ENCODE data around the gene IMPDH2.

Gene IMPDH2

DNA sequence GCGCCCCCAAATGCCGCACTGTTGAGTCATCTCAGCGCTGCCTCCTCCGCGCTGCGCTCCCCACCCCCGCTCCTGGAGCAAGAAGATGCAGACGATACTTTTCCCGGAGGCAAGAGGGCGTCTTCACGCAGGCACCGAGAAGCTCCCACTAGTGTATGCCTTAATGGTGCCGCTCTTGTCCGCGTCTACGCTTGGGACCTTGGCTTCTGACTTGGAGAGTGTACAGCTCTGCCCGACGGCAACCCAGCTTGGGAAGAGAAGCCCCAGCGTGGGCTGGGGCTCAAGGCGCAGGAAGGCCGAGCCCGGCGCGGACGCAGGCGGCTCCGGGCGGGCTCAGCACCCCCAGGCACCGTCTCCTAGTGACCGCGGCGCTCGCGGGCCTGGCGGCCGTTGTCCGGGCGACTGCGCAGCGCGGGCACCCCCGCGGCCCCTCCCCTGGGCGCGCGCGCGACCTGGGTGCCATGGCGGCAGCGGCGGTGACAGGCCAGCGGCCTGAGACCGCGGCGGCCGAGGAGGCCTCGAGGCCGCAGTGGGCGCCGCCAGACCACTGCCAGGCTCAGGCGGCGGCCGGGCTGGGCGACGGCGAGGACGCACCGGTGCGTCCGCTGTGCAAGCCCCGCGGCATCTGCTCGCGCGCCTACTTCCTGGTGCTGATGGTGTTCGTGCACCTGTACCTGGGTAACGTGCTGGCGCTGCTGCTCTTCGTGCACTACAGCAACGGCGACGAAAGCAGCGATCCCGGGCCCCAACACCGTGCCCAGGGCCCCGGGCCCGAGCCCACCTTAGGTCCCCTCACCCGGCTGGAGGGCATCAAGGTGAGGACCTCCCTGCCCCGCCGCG is 39.2 kb downstream of the IMPDH2 start, which contains the start of gene P4HTM (continued):
- TF ChIP-seq, protein P1, sequence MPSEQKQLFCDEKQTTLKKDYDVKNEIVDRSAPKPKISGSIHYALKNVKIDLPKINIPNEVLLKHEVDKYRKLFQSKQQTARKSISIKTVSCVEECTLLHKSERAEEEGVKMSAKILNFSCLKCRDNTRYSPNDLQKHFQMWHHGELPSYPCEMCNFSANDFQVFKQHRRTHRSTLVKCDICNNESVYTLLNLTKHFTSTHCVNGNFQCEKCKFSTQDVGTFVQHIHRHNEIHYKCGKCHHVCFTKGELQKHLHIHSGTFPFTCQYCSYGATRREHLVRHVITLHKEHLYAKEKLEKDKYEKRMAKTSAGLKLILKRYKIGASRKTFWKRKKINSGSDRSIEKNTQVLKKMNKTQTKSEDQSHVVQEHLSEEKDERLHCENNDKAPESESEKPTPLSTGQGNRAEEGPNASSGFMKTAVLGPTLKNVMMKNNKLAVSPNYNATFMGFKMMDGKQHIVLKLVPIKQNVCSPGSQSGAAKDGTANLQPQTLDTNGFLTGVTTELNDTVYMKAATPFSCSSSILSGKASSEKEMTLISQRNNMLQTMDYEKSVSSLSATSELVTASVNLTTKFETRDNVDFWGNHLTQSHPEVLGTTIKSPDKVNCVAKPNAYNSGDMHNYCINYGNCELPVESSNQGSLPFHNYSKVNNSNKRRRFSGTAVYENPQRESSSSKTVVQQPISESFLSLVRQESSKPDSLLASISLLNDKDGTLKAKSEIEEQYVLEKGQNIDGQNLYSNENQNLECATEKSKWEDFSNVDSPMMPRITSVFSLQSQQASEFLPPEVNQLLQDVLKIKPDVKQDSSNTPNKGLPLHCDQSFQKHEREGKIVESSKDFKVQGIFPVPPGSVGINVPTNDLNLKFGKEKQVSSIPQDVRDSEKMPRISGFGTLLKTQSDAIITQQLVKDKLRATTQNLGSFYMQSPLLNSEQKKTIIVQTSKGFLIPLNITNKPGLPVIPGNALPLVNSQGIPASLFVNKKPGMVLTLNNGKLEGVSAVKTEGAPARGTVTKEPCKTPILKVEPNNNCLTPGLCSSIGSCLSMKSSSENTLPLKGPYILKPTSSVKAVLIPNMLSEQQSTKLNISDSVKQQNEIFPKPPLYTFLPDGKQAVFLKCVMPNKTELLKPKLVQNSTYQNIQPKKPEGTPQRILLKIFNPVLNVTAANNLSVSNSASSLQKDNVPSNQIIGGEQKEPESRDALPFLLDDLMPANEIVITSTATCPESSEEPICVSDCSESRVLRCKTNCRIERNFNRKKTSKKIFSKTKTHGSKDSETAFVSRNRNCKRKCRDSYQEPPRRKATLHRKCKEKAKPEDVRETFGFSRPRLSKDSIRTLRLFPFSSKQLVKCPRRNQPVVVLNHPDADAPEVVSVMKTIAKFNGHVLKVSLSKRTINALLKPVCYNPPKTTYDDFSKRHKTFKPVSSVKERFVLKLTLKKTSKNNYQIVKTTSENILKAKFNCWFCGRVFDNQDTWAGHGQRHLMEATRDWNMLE (tag by site-specific recombination; conservative IDR thresholded peaks at IDR 0.05; ENCODE audit: low read depth): no peak
- TF ChIP-seq ZFP69B (tag by site-specific recombination; IDR thresholded peaks at IDR 0.05): no peak
- TF ChIP-seq, protein P2, sequence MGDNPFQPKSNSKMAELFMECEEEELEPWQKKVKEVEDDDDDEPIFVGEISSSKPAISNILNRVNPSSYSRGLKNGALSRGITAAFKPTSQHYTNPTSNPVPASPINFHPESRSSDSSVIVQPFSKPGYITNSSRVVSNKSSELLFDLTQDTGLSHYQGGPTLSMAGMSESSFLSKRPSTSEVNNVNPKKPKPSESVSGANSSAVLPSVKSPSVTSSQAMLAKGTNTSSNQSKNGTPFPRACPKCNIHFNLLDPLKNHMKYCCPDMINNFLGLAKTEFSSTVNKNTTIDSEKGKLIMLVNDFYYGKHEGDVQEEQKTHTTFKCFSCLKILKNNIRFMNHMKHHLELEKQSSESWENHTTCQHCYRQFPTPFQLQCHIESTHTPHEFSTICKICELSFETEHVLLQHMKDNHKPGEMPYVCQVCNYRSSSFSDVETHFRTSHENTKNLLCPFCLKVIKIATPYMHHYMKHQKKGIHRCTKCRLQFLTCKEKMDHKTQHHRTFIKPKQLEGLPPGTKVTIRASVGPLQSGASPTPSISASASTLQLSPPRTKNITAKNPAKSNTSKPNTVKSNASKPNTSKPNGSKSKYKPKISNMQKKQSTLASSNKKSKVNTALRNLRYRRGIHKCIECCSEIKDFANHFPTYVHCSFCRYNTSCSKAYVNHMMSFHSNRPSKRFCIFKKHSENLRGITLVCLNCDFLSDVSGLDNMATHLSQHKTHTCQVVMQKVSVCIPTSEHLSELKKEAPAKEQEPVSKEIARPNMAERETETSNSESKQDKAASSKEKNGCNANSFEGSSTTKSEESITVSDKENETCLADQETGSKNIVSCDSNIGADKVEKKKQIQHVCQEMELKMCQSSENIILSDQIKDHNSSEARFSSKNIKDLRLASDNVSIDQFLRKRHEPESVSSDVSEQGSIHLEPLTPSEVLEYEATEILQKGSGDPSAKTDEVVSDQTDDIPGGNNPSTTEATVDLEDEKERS (tag by site-specific recombination; IDR thresholded peaks at IDR 0.05): no peak
- no peak for TF ChIP-seq ZNF664 (tag by site-specific recombination; IDR thresholded peaks at IDR 0.05)
- peak; percentile 73 for TF ChIP-seq SP7 (tag by site-specific recombination; IDR thresholded peaks at IDR 0.05)
- no peak for TF ChIP-seq ZNF146 (tag by site-specific recombination; IDR thresholded peaks at IDR 0.05)
- TF ChIP-seq ZNF76 (tag by site-specific recombination; IDR thresholded peaks at IDR 0.05; ENCODE audit: borderline replicate concordance, low read depth): no peak
- TF ChIP-seq GFI1B (tag by site-specific recombination; IDR thresholded peaks at IDR 0.05): no peak

DNA sequence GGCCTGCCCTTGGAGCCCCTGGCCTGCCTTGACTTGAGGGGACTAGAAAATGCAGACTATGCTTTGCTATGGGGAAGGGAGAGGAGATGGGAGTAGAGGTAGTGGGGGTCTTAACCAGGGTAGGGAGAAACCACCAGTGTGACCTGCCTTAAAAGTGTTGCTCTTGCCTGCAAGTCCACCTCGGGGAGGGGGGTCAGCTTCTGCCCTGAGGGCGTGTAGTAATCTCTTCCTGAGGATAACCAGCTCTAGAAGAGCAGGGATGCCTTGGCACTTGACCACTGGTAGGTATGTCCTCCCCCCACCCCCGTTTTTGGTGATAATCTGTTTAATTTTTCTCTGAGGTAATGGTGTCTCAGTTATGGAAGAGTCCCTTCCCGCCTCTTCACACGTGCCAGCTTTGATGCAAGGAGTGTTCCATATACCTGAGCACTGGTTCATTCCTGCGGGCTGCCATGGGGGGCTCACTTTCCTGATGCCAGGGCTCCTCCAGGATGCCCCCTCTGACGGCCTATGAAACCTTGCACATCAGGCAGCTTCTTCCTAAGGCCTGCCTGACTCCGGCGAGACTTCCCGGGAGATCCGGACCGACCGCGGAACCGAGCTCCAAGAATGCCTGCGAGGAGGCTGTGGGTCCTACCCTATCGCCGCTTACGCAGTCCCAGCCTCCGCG is 39.9 kb downstream of the IMPDH2 start:
- peak overlapping the region; percentile 83 for H3K4me3 ChIP-seq (ENCODE audit: low read depth, low read length)
- CTCF ChIA-PET: interaction anchor here (0.7 to 2.0 kb wide), 6 partner anchors 18 to 33 kb away, joined by 4 to 13 read pairs (median 6); partner anchors contain the start of genes NDUFAF3 and WDR6
- no peaks in the 10 kb centered on the region for H3K9me3 ChIP-seq (ENCODE audit: control insufficient read depth, insufficient read depth, low read depth, low read length)
- peaks cover 0 to 37% of the 10 kb centered on the region in 2 experiments; a peak in 2 of 3 replicates for H3K36me3 ChIP-seq (ENCODE audit: control insufficient read depth in 2 of 2, insufficient read depth in 1 of 2, low read length in 2 of 2)
- H3K27ac ChIP-seq (ENCODE audit: extremely low read depth, low read depth, low read length): peak overlapping the region; percentile 82
- no peaks in the 10 kb centered on the region for H3K4me1 ChIP-seq (ENCODE audit: control insufficient read depth, insufficient read depth, low read length)
- POLR2A ChIA-PET: interaction anchor here (1.0 to 4.6 kb wide), 6 partner anchors 18 to 105 kb away, joined by 3 to 61 read pairs (median 8); partner anchors contain the start of genes DALRD3, IMPDH2, NDUFAF3 and QRICH1
- no peak for TF ChIP-seq ZBTB7A (tag by site-specific recombination; IDR thresholded peaks at IDR 0.05; ENCODE audit: low read depth)
- peak; percentile 92 for TF ChIP-seq ZBTB20 (tag by site-specific recombination; IDR thresholded peaks at IDR 0.05)
- 0 out of 2 replicates have a peak, but pooled peaks have one; percentile 67 for TF ChIP-seq ZNF660 (tag by site-specific recombination; IDR thresholded peaks at IDR 0.05)
- TF ChIP-seq ZNF266 (tag by site-specific recombination; IDR thresholded peaks at IDR 0.05; ENCODE audit: low read depth): no peak
- 0 out of 2 replicates have a peak, but pooled peaks have one; percentile 18 for TF ChIP-seq YY2 (tag by site-specific recombination; IDR thresholded peaks at IDR 0.05)
- TF ChIP-seq ZNF600 (tag by site-specific recombination; IDR thresholded peaks at IDR 0.05): 0 out of 2 replicates have a peak, but pooled peaks have one; percentile 37
- no peak for TF ChIP-seq ZNF146 (tag by site-specific recombination; IDR thresholded peaks at IDR 0.05)
- TF ChIP-seq, protein P3, sequence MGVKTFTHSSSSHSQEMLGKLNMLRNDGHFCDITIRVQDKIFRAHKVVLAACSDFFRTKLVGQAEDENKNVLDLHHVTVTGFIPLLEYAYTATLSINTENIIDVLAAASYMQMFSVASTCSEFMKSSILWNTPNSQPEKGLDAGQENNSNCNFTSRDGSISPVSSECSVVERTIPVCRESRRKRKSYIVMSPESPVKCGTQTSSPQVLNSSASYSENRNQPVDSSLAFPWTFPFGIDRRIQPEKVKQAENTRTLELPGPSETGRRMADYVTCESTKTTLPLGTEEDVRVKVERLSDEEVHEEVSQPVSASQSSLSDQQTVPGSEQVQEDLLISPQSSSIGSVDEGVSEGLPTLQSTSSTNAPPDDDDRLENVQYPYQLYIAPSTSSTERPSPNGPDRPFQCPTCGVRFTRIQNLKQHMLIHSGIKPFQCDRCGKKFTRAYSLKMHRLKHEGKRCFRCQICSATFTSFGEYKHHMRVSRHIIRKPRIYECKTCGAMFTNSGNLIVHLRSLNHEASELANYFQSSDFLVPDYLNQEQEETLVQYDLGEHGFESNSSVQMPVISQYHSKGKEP (tag by site-specific recombination; IDR thresholded peaks at IDR 0.05): no peak
- no peak for TF ChIP-seq KLF7 (tag by site-specific recombination; IDR thresholded peaks at IDR 0.05; ENCODE audit: borderline replicate concordance)
- TF ChIP-seq, protein P4, sequence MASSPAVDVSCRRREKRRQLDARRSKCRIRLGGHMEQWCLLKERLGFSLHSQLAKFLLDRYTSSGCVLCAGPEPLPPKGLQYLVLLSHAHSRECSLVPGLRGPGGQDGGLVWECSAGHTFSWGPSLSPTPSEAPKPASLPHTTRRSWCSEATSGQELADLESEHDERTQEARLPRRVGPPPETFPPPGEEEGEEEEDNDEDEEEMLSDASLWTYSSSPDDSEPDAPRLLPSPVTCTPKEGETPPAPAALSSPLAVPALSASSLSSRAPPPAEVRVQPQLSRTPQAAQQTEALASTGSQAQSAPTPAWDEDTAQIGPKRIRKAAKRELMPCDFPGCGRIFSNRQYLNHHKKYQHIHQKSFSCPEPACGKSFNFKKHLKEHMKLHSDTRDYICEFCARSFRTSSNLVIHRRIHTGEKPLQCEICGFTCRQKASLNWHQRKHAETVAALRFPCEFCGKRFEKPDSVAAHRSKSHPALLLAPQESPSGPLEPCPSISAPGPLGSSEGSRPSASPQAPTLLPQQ (tag by site-specific recombination; IDR thresholded peaks at IDR 0.05): peak; percentile 98
- TF ChIP-seq, protein P5, sequence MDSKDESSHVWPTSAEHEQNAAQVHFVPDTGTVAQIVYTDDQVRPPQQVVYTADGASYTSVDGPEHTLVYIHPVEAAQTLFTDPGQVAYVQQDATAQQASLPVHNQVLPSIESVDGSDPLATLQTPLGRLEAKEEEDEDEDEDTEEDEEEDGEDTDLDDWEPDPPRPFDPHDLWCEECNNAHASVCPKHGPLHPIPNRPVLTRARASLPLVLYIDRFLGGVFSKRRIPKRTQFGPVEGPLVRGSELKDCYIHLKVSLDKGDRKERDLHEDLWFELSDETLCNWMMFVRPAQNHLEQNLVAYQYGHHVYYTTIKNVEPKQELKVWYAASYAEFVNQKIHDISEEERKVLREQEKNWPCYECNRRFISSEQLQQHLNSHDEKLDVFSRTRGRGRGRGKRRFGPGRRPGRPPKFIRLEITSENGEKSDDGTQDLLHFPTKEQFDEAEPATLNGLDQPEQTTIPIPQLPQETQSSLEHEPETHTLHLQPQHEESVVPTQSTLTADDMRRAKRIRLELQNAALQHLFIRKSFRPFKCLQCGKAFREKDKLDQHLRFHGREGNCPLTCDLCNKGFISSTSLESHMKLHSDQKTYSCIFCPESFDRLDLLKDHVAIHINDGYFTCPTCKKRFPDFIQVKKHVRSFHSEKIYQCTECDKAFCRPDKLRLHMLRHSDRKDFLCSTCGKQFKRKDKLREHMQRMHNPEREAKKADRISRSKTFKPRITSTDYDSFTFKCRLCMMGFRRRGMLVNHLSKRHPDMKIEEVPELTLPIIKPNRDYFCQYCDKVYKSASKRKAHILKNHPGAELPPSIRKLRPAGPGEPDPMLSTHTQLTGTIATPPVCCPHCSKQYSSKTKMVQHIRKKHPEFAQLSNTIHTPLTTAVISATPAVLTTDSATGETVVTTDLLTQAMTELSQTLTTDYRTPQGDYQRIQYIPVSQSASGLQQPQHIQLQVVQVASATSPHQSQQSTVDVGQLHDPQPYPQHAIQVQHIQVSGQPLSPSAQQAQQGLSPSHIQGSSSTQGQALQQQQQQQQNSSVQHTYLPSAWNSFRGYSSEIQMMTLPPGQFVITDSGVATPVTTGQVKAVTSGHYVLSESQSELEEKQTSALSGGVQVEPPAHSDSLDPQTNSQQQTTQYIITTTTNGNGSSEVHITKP (tag by site-specific recombination; IDR thresholded peaks at IDR 0.05): peak; percentile 88

Measured in HEK293 (cell line).